ENCODE data around the gene SLC39A11.

Gene SLC39A11

GRCh38 chr17:72797142-72797541 lies 295.3 kb downstream of the SLC39A11 start:
- no peak for TF ChIP-seq CTCF (IDR thresholded peaks at IDR 0.05; ENCODE audit: insufficient read depth, low read length, missing control alignments)
- no peak overlapping the region for H3K4me3 ChIP-seq (ENCODE audit: low read depth, low read length)
- POLR2A ChIA-PET = no interaction called here
- CTCF ChIA-PET = no interaction called here
- DNase-seq (ENCODE audit: low read depth, low spot score) = no peak

GRCh38 chr17:72795941-72796340 lies 296.5 kb downstream of the SLC39A11 start:
- H3K4me3 ChIP-seq (ENCODE audit: low read depth, low read length) = no peak overlapping the region
- ChIA-PET POLR2A (no interaction called here), CTCF (interaction anchor here (1.3 kb wide), 1 partner anchor 9 kb away, joined by 3 read pairs; no protein-coding TSS in a partner anchor)
- no peak for DNase-seq (ENCODE audit: low read depth, low spot score)
- TF ChIP-seq CTCF (IDR thresholded peaks at IDR 0.05; ENCODE audit: insufficient read depth, low read length, missing control alignments) = no peak

- no peak for TF ChIP-seq CTCF (IDR thresholded peaks at IDR 0.05; ENCODE audit: insufficient read depth, low read length, missing control alignments)
- ChIA-PET CTCF (interaction anchor here (1.0 kb wide), 1 partner anchor 66 kb away, joined by 3 read pairs; no protein-coding TSS in a partner anchor), POLR2A (no interaction called here)
- DNase-seq (ENCODE audit: low read depth, low spot score) = no peak
- no peak overlapping the region for H3K4me3 ChIP-seq (ENCODE audit: low read depth, low read length)
Measured at GRCh38 chr17:72794152-72794551, 298.3 kb downstream of the SLC39A11 start.

- POLR2A ChIA-PET = no interaction called here
- TF ChIP-seq CTCF (IDR thresholded peaks at IDR 0.05; ENCODE audit: insufficient read depth, low read length, missing control alignments) = no peak
- DNase-seq (ENCODE audit: low read depth, low spot score) = no peak
- CTCF ChIA-PET = no interaction called here
- no peak overlapping the region for H3K4me3 ChIP-seq (ENCODE audit: low read depth, low read length)
Measured at GRCh38 chr17:72792771-72793170, 299.7 kb downstream of the SLC39A11 start.

GRCh38 chr17:72790190-72790589 lies 302.3 kb downstream of the SLC39A11 start:
- ChIA-PET POLR2A (no interaction called here), CTCF (no interaction called here)

GRCh38 chr17:72789711-72790110 lies 302.8 kb downstream of the SLC39A11 start:
- no peak overlapping the region for H3K4me3 ChIP-seq (ENCODE audit: low read depth, low read length)
- CTCF ChIA-PET = no interaction called here
- no peak for DNase-seq (ENCODE audit: low read depth, low spot score)
- POLR2A ChIA-PET = no interaction called here
- TF ChIP-seq CTCF (IDR thresholded peaks at IDR 0.05; ENCODE audit: insufficient read depth, low read length, missing control alignments) = no peak

More at GRCh38 chr17:72790190-72790589, 302.3 kb downstream of the SLC39A11 start:
- no peak for DNase-seq (ENCODE audit: low read depth, low spot score)
- no peak for TF ChIP-seq CTCF (IDR thresholded peaks at IDR 0.05; ENCODE audit: insufficient read depth, low read length, missing control alignments)
- H3K4me3 ChIP-seq (ENCODE audit: low read depth, low read length) = no peak overlapping the region

Data from AG04449 (cell line).